Erythroblast (primary cell): Measurements from ENCODE around the gene TMEM273.

Experiments used
- GATA1 ChIP-seq: IDR thresholded peaks from 2 replicates; pipeline ENCODE4 v1.6.1; 2011; ENCODE audit warnings: low read depth, mild to moderate bottlenecking, control low read depth, low read length, moderate library complexity
- POLR2A ChIP-seq: IDR thresholded peaks from 2 replicates; pipeline ENCODE4 v1.6.1; 2011; ENCODE audit warnings: mild to moderate bottlenecking, low read length

- TF ChIP-seq POLR2A, result no peak
- no peak for TF ChIP-seq GATA1
Measured at GRCh38 chr10:49134327-49134726, 53.9 kb downstream of the TMEM273 start.
